Central memory CD8-positive, alpha-beta T cell (primary cell): ENCODE data around the gene GRP.

ENCODE experiments used
- ATAC-seq: fragments of 150-1000 bp; cut with Tn5 transposase; replicated peaks from 2 replicates; pipeline ENCODE4 v1.10.0; 2022; ENCODE audit warnings: mild to moderate bottlenecking, moderate FRiP score, moderate number of reproducible peaks; ENCODE audit not compliant: poor library complexity, severe bottlenecking; ENCODE audit errors: extremely low read depth
- DNase-seq, 2 donors: peaks; one replicate each; pipeline ENCODE4 v3.0.0; 2021; ENCODE audit warnings: low spot score in 2 of 2
- H3K27ac Mint-ChIP-seq: one replicate; pipeline ENCODE4 v1.8.0; 2022; ENCODE audit warnings: low read depth, mild to moderate bottlenecking, moderate library complexity, mixed read lengths
- H3K27me3 Mint-ChIP-seq: one replicate; pipeline ENCODE4 v1.8.0; 2022; ENCODE audit warnings: mixed read lengths
- H3K36me3 Mint-ChIP-seq: one replicate; pipeline ENCODE4 v1.8.0; 2022; ENCODE audit warnings: mild to moderate bottlenecking, moderate library complexity, mixed read lengths; ENCODE audit not compliant: insufficient read depth
- H3K4me1 Mint-ChIP-seq: one replicate; pipeline ENCODE4 v1.8.0; 2022; ENCODE audit warnings: mixed read lengths
- H3K4me3 Mint-ChIP-seq: one replicate; pipeline ENCODE4 v1.8.0; 2022; ENCODE audit warnings: mild to moderate bottlenecking, moderate library complexity, mixed read lengths
- H3K9me3 Mint-ChIP-seq: one replicate; pipeline ENCODE4 v1.8.0; 2022; ENCODE audit warnings: mixed read lengths

The GRP gene

GRCh38 chr18:59272891-59273758 is 53.2 kb downstream of the GRP start, which contains the start of gene RAX:
TSS of gene RAX (minus strand) at chr18:59273454. CDS start at chr18:59273206, 248 bp downstream.
- no peak within 1 kb of the TSS for H3K27ac Mint-ChIP-seq
- peaks cover 92% of the 10 kb centered on the region for H3K27me3 Mint-ChIP-seq
- peaks cover 18% of the 10 kb centered on the region for H3K4me1 Mint-ChIP-seq
- peak within 1 kb of the TSS; percentile 45 for H3K4me3 Mint-ChIP-seq
- no peak for ATAC-seq
- no peaks in the 10 kb centered on the region for H3K9me3 Mint-ChIP-seq
- no peak for DNase-seq
- peaks cover 2% of the 10 kb centered on the region for H3K36me3 Mint-ChIP-seq

- Mint-ChIP-seq H3K27ac (no peak overlapping the region), H3K4me1 (peaks cover 11% of the 10 kb centered on the region), H3K27me3 (peaks cover 92% of the 10 kb centered on the region), H3K9me3 (no peaks in the 10 kb centered on the region), H3K36me3 (peaks cover 2% of the 10 kb centered on the region), H3K4me3 (peak overlapping the region; percentile 45)
- no peak for ATAC-seq
- DNase-seq = no peak
Observed at GRCh38 chr18:59273759-59274532, 54.0 kb downstream of the GRP start.

- no peak overlapping the region for H3K27ac Mint-ChIP-seq
- peaks cover 89% of the 10 kb centered on the region for H3K27me3 Mint-ChIP-seq
- H3K4me1 Mint-ChIP-seq = peaks cover 8% of the 10 kb centered on the region
- ATAC-seq (no peak), DNase-seq (no peak)
- H3K4me3 Mint-ChIP-seq = no peak overlapping the region
- no peaks in the 10 kb centered on the region for H3K9me3 Mint-ChIP-seq
- H3K36me3 Mint-ChIP-seq = peaks cover 2% of the 10 kb centered on the region
Observed at GRCh38 chr18:59274533-59274928, 54.6 kb downstream of the GRP start.

GRCh38 chr18:59275406-59275949 is 55.5 kb downstream of the GRP start:
- Mint-ChIP-seq H3K4me3 (no peak overlapping the region), H3K36me3 (peaks cover 2% of the 10 kb centered on the region), H3K27ac (no peak overlapping the region), H3K4me1 (peaks cover 4% of the 10 kb centered on the region), H3K9me3 (no peaks in the 10 kb centered on the region), H3K27me3 (peaks cover 89% of the 10 kb centered on the region)
- ATAC-seq (no peak), DNase-seq (no peak)

- Mint-ChIP-seq H3K4me3 (no peak overlapping the region), H3K9me3 (no peaks in the 10 kb centered on the region), H3K27me3 (peaks cover 89% of the 10 kb centered on the region), H3K4me1 (peaks cover 4% of the 10 kb centered on the region), H3K36me3 (peaks cover 2% of the 10 kb centered on the region), H3K27ac (no peak overlapping the region)
- no peak for DNase-seq
- ATAC-seq = no peak
Observed at GRCh38 chr18:59276047-59276446, 56.1 kb downstream of the GRP start.

- no peak overlapping the region for H3K4me3 Mint-ChIP-seq
- peaks cover 85% of the 10 kb centered on the region for H3K27me3 Mint-ChIP-seq
- H3K9me3 Mint-ChIP-seq = no peaks in the 10 kb centered on the region
- DNase-seq (no peak), ATAC-seq (no peak)
- H3K4me1 Mint-ChIP-seq = peaks cover 3% of the 10 kb centered on the region
- no peak overlapping the region for H3K27ac Mint-ChIP-seq
- peaks cover 4% of the 10 kb centered on the region for H3K36me3 Mint-ChIP-seq
Observed at GRCh38 chr18:59278793-59279192, 58.8 kb downstream of the GRP start.

GRCh38 chr18:59279193-59279592 is 59.2 kb downstream of the GRP start:
- Mint-ChIP-seq H3K4me1 (no peaks in the 10 kb centered on the region), H3K9me3 (no peaks in the 10 kb centered on the region), H3K36me3 (peaks cover 2% of the 10 kb centered on the region), H3K27ac (no peak overlapping the region), H3K4me3 (no peak overlapping the region), H3K27me3 (peaks cover 85% of the 10 kb centered on the region)
- no peak for ATAC-seq
- DNase-seq = no peak

GRCh38 chr18:59279722-59280121 is 59.8 kb downstream of the GRP start:
- Mint-ChIP-seq H3K27ac (no peak overlapping the region), H3K4me1 (no peaks in the 10 kb centered on the region), H3K9me3 (no peaks in the 10 kb centered on the region), H3K4me3 (no peak overlapping the region), H3K27me3 (peaks cover 85% of the 10 kb centered on the region), H3K36me3 (peaks cover 2% of the 10 kb centered on the region)
- DNase-seq (no peak), ATAC-seq (no peak)
